Pancreas (tissue), 10 donors: ENCODE measurements around the gene PADI3. TPM values are rescaled to one million over a fixed set of nuclear protein-coding genes. Genes with fewer than 3 reads are reported as not detected.

Experiments used
- ATAC-seq, 4 donors: fragments of 200-7000 bp; cut with Tn5 transposase; one replicate each; pipeline versions ENCODE4 v1.8.0 to v1.9.1; 2020; ENCODE audit warnings: mild to moderate bottlenecking in 4 of 4, moderate library complexity in 4 of 4
- DNase-seq, 6 donors: peaks; one replicate each; pipeline ENCODE4 v3.0.0-alpha.2; 2020
- FAIRE-seq: peaks from 2 replicates; lab custom pipeline; 2012; peaks lifted over from hg19 to GRCh38; lab: Jason Lieb, UNC
- H3K27ac ChIP-seq, 4 donors: fragments of 200-600 bp; sonication (generic); 1 replicate in 3 of 4; 2 replicates in 1 of 4; pipeline versions ENCODE4 v1.5.0 to v1.8.0; 2020
- H3K27me3 ChIP-seq, 4 donors: fragments of 200-600 bp; one replicate each; pipeline ENCODE4 v1.8.0; 2021
- H3K36me3 ChIP-seq, 3 donors: fragments of 200-600 bp; sonication (generic) in 1 of 3; one replicate each; pipeline versions ENCODE4 v1.5.0 to v1.8.0; 2020 to 2021
- H3K4me1 ChIP-seq, 3 donors: fragments of 200-600 bp; one replicate each; pipeline ENCODE4 v1.8.0; 2021
- H3K4me3 ChIP-seq, 4 donors: fragments of 200-600 bp; sonication (generic) in 2 of 4; one replicate each; pipeline versions ENCODE4 v1.5.0 to v1.8.0; 2020 to 2021
- H3K9me3 ChIP-seq, 4 donors: fragments of 200-600 bp; one replicate each; pipeline ENCODE4 v1.8.0; 2021
- WGBS, 2 donors: extraction: QIAGEN DNeasy Blood & Tissue Kit; methylation state at CpG; one replicate each; pipeline ENCODE4 v1.1.7; 2013; 5-methylcytosine and 5-hydroxymethylcytosine counted together
- intact Hi-C, 3 donors: fragments of 100-400 bp; cut with DNase I; formaldehyde crosslinking; loops; one replicate each; pipeline versions ENCODE4 v1.11.1 to v1.14.2; 2022
- polyA plus RNA-seq, 2 donors: library from polyadenylated mRNA; stranded (reverse); fragments of 200-250 nt; gene quantifications; one replicate each; pipeline ENCODE4 v1.2.3, GENCODE V29; 2013
- total RNA-seq, 6 donors: library from RNA; stranded (reverse); fragmentation: NEBNext Ultra II Directional in 4 of 6; extraction: Animal tissue kit (Norgen Biotek cat#: 25700) in 4 of 6; gene quantifications; one replicate each; pipeline versions ENCODE4 v1.2.1 to v1.2.4, GENCODE V29; 2021 to 2023
- TF ChIP-seq, protein P1 (sequence below), 4 donors: fragments of 200-600 bp; sonication (generic) in 3 of 4; IDR thresholded peaks; one replicate each; pipeline versions ENCODE4 v1.5.0 to v1.8.0; 2021; ENCODE audit warnings: antibody characterized with exemption in 4 of 4
- donor health status: healthy with polysubstance abuse.
- donor health status: DM: no; HTN: no; CAD: no; lungs with moderate emphysema.
- donor health status: DM: no; HTN: no; CAD: no.
- donor health status: control.
- donor health status: control.
- donor health status: Bipolar disorder and iron deficiency.
- donor health status: DM: yes; HTN: yes; CAD: no.
- donor health status: DM: no; HTN: no; CAD: no.
- donor health status: DM: no; HTN: no; CAD: no.
- donor health status: DM: yes; HTN: yes; CAD: no.

Gene PADI3
- total and polyA plus RNA-seq, 8 donors, result not detected

DNA sequence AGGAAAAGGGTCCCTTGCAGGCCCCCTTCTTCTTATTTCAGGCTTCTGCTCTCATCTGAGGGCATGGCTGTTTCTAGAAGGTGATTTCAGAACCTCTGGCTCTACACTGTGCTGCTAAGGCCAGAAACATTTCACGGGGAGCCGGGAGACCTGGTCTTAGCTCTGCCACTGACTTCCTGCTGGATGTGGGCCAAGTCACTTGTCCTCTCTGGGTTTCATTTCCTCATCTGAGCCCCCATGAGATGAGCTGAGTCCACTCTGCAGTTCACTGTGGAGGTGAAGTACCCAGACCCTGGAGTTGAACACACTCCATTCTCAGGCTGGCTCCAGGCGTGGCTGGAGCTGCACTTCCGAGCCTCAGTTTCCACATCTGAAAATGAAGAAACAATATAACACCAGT, 41.9 kb upstream of the PADI3 start:
- Histone ChIP-seq H3K9me3 (no peaks in the 10 kb centered on the region), H3K36me3 (no peaks in the 10 kb centered on the region), H3K4me3 (no peak overlapping the region), H3K27me3 (no peaks in the 10 kb centered on the region), H3K4me1 (no peaks in the 10 kb centered on the region), H3K27ac (no peak overlapping the region)
- intact Hi-C loops, result no loop called here
- ATAC-seq, result peak in 3 of 4 donors; percentile 46 to 85 (median 67)
- 42 to 44% methylated on average over 4 of the region's 4 CpGs for WGBS, 2 donors
- FAIRE-seq, result no peak
- DNase-seq, result peak in 1 of 6 donors; percentile 53
- TF ChIP-seq, protein P1, sequence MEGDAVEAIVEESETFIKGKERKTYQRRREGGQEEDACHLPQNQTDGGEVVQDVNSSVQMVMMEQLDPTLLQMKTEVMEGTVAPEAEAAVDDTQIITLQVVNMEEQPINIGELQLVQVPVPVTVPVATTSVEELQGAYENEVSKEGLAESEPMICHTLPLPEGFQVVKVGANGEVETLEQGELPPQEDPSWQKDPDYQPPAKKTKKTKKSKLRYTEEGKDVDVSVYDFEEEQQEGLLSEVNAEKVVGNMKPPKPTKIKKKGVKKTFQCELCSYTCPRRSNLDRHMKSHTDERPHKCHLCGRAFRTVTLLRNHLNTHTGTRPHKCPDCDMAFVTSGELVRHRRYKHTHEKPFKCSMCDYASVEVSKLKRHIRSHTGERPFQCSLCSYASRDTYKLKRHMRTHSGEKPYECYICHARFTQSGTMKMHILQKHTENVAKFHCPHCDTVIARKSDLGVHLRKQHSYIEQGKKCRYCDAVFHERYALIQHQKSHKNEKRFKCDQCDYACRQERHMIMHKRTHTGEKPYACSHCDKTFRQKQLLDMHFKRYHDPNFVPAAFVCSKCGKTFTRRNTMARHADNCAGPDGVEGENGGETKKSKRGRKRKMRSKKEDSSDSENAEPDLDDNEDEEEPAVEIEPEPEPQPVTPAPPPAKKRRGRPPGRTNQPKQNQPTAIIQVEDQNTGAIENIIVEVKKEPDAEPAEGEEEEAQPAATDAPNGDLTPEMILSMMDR (IDR thresholded peaks at IDR 0.05), result no peak

DNA sequence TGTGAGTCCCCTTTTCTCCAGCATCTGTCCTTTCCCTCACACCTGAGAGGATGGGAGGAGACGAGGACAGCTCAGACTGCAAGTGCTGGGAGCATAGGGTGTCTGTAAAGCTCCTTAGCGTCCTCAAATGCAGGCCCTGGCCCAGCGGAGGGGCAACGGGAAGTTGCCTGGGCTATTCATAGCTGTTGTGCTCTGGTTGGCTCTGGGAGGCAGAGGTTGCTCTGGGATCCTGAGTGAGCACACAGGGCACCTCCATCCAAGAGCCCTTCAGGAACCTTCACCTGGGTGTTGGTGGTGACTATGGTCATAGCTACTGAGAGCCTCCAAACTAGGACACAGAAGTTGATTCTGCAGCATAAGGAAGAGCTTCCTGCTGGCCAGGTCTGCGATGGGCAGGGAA, 41.4 kb upstream of the PADI3 start:
- ATAC-seq (peak in 2 of 4 donors; percentile 39 to 70), FAIRE-seq (no peak), DNase-seq (no peak)
- Histone ChIP-seq H3K36me3 (no peaks in the 10 kb centered on the region), H3K27ac (no peak overlapping the region), H3K9me3 (no peaks in the 10 kb centered on the region), H3K27me3 (no peaks in the 10 kb centered on the region), H3K4me1 (no peaks in the 10 kb centered on the region), H3K4me3 (no peak overlapping the region)
- 68 to 77% methylated on average over 5 of the region's 5 CpGs for WGBS, 2 donors
- TF ChIP-seq, protein P1 (IDR thresholded peaks at IDR 0.05), result no peak
- intact Hi-C loops, result no loop called here

DNA sequence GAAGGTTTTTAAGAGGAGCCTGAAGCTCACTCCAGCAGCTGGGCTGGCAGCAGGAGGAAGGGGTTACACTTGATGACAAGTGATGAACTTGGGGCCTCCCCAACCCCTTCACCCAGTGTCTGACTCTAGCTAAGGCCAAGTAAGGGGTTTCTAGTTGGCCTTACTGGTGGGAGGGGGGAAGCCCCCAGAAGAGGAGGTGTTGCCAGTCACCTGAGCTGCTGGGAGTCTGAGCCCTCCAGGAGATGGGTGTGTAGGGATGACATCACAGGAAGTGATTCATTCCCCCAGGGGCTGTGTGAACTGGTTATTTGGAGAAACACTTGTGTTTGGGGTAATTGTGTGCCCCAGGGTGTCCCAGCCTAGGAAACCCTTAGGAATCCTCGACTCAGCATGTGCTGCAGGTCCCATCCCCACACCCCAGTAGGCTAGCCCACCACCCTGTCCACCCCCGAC, 40.9 kb upstream of the PADI3 start:
- TF ChIP-seq, protein P1 (IDR thresholded peaks at IDR 0.05), result no peak

DNA sequence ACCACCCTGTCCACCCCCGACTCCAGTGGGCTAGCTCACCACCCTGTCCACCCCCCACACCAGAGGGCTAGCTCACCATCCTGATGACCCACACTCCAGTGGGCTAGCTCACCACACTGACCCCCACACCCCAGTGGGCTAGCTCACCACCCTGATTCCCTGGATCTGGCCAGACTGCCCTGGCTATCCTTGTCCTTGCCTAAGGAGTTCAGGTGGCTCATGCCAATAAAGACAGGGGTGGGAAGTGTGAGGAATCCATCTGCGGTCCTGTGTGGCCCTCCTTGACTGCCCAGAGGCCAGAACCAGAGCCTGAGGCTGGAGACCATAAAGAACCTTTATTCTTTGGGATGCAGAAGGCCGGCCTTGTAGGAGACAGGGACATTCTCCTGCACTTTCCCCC, 40.4 kb upstream of the PADI3 start:
- no peak for ATAC-seq
- no peak for DNase-seq
- H3K27me3 ChIP-seq, result no peaks in the 10 kb centered on the region
- TF ChIP-seq, protein P1 (IDR thresholded peaks at IDR 0.05), result no peak
- H3K4me1 ChIP-seq, result no peaks in the 10 kb centered on the region
- no peaks in the 10 kb centered on the region for H3K9me3 ChIP-seq
- no peak for FAIRE-seq
- no peaks in the 10 kb centered on the region for H3K36me3 ChIP-seq
- intact Hi-C loops, result no loop called here
- WGBS, 2 donors, result 75 to 90% methylated on average over 3 of the region's 3 CpGs
- no peak overlapping the region for H3K4me3 ChIP-seq
- no peak overlapping the region for H3K27ac ChIP-seq

More for the DNA sequence above, 40.9 kb upstream of the PADI3 start:
- ATAC-seq (peak in 2 of 4 donors; percentile 29 to 36), DNase-seq (no peak), FAIRE-seq (no peak)
- Histone ChIP-seq H3K27ac (no peak overlapping the region), H3K4me1 (no peaks in the 10 kb centered on the region), H3K9me3 (no peaks in the 10 kb centered on the region), H3K36me3 (no peaks in the 10 kb centered on the region), H3K4me3 (no peak overlapping the region), H3K27me3 (no peaks in the 10 kb centered on the region)
- intact Hi-C loops, result no loop called here
- WGBS, 2 donors, result 40 to 93% methylated on average over 2 of the region's 2 CpGs

DNA sequence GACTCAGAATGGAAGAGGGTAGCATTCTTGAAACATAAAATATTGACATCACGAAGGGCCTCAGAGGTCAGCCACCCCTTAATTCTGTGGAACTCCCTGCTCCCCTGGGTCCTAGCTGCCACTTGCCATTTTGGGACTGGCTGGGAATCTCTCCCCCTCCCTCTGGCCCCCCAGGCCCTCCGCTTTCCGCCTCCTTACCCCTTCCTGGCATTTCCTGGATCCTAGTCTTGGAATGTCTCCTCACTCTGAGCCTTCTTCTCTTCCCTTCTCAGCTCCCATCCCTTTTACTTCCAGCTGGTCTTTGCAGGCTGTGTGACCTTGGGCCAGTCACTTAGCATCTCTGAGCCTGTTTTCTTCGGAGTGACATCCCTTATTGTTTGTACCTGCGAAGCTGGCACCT, 39.5 kb upstream of the PADI3 start:
- WGBS, 2 donors, result 73 to 74% methylated on average over 5 of the region's 5 CpGs
- Histone ChIP-seq H3K4me3 (no peak overlapping the region), H3K9me3 (no peaks in the 10 kb centered on the region), H3K27ac (no peak overlapping the region), H3K36me3 (no peaks in the 10 kb centered on the region), H3K4me1 (no peaks in the 10 kb centered on the region), H3K27me3 (no peaks in the 10 kb centered on the region)
- FAIRE-seq (no peak), DNase-seq (no peak), ATAC-seq (no peak)
- TF ChIP-seq, protein P1 (IDR thresholded peaks at IDR 0.05), result no peak
- intact Hi-C loops, result no loop called here
